OCI-LY3 (cell line): ENCODE results near the gene SEL1L.
A peak's percentile ranks its signal among the peaks of the same experiment; 100 is the strongest.

ENCODE experiments used
- H2AFZ ChIP-seq: fragments of 200-600, 300-600 bp; shearing (Covaris generic); 2 replicates; pipeline ENCODE4 v1.6.0; 2014; ENCODE audit warnings: antibody characterized with exemption, low read depth, low read length
- H3K27ac ChIP-seq: fragments of 200-600, 300-600 bp; sonication (generic); 2 replicates; pipeline ENCODE4 v1.5.1; 2014; ENCODE audit warnings: mild to moderate bottlenecking, low read length, moderate library complexity, mixed read lengths
- H3K27me3 ChIP-seq: fragments of 200-600, 300-600 bp; sonication (generic); 2 replicates; pipeline ENCODE4 v1.6.1; 2014; ENCODE audit warnings: low read depth, low read length, mixed read lengths
- H3K36me3 ChIP-seq: fragments of 200-600, 300-600 bp; sonication (generic); replicated peaks from 2 replicates; pipeline ENCODE3; 2014; ENCODE audit warnings: low read depth, low read length, mixed read lengths
- H3K4me1 ChIP-seq: fragments of 300-600, 200-600 bp; sonication (generic); 2 replicates; pipeline ENCODE4 v1.6.1; 2014; ENCODE audit warnings: low read length, mixed read lengths
- H3K4me2 ChIP-seq: fragments of 200-600, 300-600 bp; sonication (generic); 2 replicates; pipeline ENCODE4 v1.6.1; 2014; ENCODE audit warnings: low read length, mixed read lengths
- H3K4me3 ChIP-seq: fragments of 300-600, 200-600 bp; sonication (generic); 2 replicates; pipeline ENCODE4 v1.5.1; 2014; ENCODE audit warnings: antibody characterized with exemption, mild to moderate bottlenecking, low read length, moderate library complexity
- H3K79me2 ChIP-seq: fragments of 300-600, 200-600 bp; shearing (Covaris generic); 2 replicates; pipeline ENCODE4 v1.6.1; 2014; ENCODE audit warnings: mild to moderate bottlenecking, low read length, mixed read lengths
- H3K9ac ChIP-seq: fragments of 300-600, 200-600 bp; shearing (Covaris generic); 2 replicates; pipeline ENCODE4 v1.6.0; 2014; ENCODE audit warnings: mild to moderate bottlenecking, low read length, moderate library complexity
- H3K9me3 ChIP-seq: fragments of 200-600, 300-600 bp; shearing (Covaris generic); 2 replicates; pipeline ENCODE4 v1.6.1; 2014; ENCODE audit warnings: low read length, mixed read lengths; ENCODE audit not compliant: insufficient read depth
- H4K20me1 ChIP-seq: fragments of 200-600, 300-600 bp; sonication (generic); 2 replicates; pipeline ENCODE4 v1.6.1; 2016; ENCODE audit warnings: low read length, mixed read lengths; ENCODE audit not compliant: insufficient read depth
- EZH2phosphoT487 ChIP-seq: fragments of 200-600 bp; shearing (Covaris generic); IDR thresholded peaks from 2 replicates; pipeline ENCODE4 v1.6.1; 2018; ENCODE audit warnings: antibody characterized with exemption, mixed run types, low read depth
- TF ChIP-seq, protein P1 (sequence below): fragments of 200-600, 300-600 bp; sonication (generic); IDR thresholded peaks from 2 replicates; pipeline ENCODE4 v1.5.1; 2014; ENCODE audit warnings: antibody characterized with exemption, low read length, low read depth

SEL1L gene

DNA sequence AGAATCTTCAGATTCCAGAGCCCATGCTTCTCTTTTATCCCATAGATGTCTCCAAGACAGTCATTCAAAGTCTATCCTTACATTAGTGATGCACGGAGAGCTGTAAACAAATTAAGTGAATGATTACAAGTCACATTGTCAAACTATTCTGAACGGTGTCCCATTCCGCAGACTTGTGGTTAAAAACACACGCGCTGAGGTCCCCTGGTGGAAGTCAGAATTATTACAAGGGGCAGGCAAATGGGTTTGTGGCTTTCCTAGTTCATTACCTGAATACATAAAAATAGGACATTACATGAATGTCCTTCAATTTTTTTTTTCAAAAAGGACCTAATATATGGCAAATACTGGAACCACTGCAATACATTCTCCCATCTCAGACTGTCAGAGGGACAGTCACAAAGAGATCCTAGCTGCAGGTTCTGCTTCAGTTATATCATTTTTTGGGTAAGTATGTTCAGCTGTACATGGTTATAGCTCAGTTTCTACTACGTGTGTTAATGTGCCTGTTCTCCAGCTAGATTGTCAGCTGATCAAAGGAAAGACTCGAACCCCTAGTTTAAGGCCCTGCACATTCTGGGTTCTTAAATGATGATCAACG lies 80.4 kb downstream of the SEL1L start:
- Histone ChIP-seq H4K20me1 (no peaks in the 10 kb centered on the region), H3K4me1 (peaks cover 11% of the 10 kb centered on the region), H3K9ac (no peak overlapping the region), H3K27me3 (peaks cover 27% of the 10 kb centered on the region), H3K27ac (no peak overlapping the region), H3K36me3 (no peaks in the 10 kb centered on the region), H3K4me3 (peak overlapping the region; percentile 58; the same call in 1 of the 2 replicates), H3K79me2 (no peaks in the 10 kb centered on the region), H2AFZ (peak overlapping the region; percentile 83; the same call in 1 of the 2 replicates), H3K9me3 (no peaks in the 10 kb centered on the region), H3K4me2 (peak overlapping the region; percentile 66)
- TF ChIP-seq, protein P1, sequence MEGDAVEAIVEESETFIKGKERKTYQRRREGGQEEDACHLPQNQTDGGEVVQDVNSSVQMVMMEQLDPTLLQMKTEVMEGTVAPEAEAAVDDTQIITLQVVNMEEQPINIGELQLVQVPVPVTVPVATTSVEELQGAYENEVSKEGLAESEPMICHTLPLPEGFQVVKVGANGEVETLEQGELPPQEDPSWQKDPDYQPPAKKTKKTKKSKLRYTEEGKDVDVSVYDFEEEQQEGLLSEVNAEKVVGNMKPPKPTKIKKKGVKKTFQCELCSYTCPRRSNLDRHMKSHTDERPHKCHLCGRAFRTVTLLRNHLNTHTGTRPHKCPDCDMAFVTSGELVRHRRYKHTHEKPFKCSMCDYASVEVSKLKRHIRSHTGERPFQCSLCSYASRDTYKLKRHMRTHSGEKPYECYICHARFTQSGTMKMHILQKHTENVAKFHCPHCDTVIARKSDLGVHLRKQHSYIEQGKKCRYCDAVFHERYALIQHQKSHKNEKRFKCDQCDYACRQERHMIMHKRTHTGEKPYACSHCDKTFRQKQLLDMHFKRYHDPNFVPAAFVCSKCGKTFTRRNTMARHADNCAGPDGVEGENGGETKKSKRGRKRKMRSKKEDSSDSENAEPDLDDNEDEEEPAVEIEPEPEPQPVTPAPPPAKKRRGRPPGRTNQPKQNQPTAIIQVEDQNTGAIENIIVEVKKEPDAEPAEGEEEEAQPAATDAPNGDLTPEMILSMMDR, result peak; percentile 89
- TF ChIP-seq EZH2phosphoT487, result no peak

DNA sequence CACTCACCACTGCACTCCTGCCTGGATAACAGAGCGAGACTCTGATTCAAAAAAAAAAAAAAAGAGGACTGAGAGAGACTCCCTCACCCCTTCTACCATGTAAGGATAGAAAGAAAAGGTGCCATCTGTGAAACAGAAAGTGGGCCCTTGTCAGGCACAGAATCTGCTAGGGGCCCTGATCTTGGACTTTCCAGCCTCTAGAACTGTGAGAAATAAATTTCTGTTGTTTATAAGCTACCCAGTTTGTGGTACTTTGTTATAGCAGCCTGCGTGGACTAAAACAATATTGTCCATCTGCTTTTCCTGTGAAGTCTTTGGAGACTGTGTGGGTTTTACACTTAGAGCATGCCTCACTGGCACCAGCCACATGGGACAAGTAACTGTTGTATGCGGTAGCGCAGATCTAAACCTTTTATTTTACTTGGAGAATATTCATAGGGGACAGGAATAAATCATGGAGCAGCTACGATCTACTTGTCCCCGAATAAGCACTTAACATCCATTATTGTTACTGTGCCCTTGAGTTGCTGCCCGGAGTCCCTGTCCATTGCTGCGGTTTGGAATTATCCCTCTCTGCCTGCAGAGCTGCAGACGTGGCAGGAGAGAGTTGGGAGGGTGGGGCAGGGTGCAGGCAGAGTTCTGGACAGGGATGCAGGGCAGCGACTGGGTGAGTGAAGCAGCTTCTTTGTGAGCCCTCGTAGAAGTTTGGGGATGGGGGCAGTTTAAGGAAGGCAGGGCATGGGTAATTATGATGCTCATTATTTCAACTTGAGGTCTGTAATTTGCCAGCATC lies 81.1 kb downstream of the SEL1L start:
- peak overlapping the region; percentile 66 for H3K4me2 ChIP-seq
- H3K4me1 ChIP-seq, result peaks cover 11% of the 10 kb centered on the region
- H3K4me3 ChIP-seq, result peak overlapping the region; percentile 58; the same call in 1 of the 2 replicates
- H3K79me2 ChIP-seq, result no peaks in the 10 kb centered on the region
- no peaks in the 10 kb centered on the region for H3K9me3 ChIP-seq
- H3K36me3 ChIP-seq, result no peaks in the 10 kb centered on the region
- no peak for TF ChIP-seq EZH2phosphoT487
- TF ChIP-seq, protein P1, result no peak
- no peaks in the 10 kb centered on the region for H4K20me1 ChIP-seq
- peaks cover 27% of the 10 kb centered on the region for H3K27me3 ChIP-seq
- H2AFZ ChIP-seq, result peak overlapping the region; percentile 83; the same call in 1 of the 2 replicates
- no peak overlapping the region for H3K27ac ChIP-seq
- H3K9ac ChIP-seq, result no peak overlapping the region

DNA sequence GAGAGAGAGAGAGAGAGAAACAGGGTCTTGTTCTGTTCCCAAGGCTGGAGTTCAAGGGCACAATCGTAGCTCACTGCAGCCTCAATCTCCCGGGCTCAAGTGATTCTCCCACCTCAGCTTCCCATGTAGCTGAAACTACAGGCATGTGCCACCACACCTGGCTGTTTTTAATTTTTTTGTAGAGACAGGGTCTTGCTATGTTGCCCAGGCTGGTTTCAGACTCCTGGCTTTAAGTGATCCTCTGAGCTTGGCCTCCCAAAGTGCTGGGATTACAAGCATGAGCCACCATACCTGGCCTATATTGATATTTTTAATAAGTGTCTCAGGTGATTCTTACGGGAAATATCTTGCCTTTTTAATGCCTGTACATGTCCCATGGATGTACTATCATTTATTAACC lies 82.7 kb downstream of the SEL1L start:
- Histone ChIP-seq H3K36me3 (no peaks in the 10 kb centered on the region), H3K4me1 (peaks cover 11% of the 10 kb centered on the region), H3K27ac (no peak overlapping the region), H4K20me1 (no peaks in the 10 kb centered on the region), H2AFZ (no peak overlapping the region), H3K27me3 (peaks cover 27% of the 10 kb centered on the region), H3K79me2 (no peaks in the 10 kb centered on the region), H3K9ac (no peak overlapping the region), H3K4me2 (no peak overlapping the region), H3K9me3 (no peaks in the 10 kb centered on the region), H3K4me3 (no peak overlapping the region)
- TF ChIP-seq, protein P1, result no peak
- TF ChIP-seq EZH2phosphoT487, result no peak

DNA sequence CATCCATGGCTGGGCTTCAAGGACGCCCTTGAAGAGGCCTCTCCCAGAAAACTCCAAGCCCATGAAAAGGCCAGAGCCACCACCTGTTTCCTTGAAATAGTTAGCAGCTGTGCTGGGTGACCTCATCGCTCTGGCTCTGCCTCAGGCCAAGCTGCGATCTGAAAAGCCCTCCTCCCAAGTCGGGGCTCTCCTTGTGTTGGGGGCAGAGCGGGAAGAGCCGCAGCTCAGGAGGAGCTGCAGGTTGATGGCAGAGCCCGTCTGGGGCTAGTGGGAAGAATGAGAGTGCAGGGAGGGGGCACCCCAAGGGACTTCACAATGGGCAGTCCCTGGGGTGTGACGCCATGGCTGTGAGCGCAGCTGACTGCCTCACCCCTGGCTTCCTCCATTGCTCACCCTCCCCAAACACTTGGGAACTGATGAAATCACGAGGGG lies 83.5 kb downstream of the SEL1L start:
- Histone ChIP-seq H3K27ac (no peak overlapping the region), H3K36me3 (no peaks in the 10 kb centered on the region), H3K9me3 (no peaks in the 10 kb centered on the region), H3K27me3 (peaks cover 27% of the 10 kb centered on the region), H2AFZ (no peak overlapping the region), H4K20me1 (no peaks in the 10 kb centered on the region), H3K4me3 (no peak overlapping the region), H3K9ac (no peak overlapping the region), H3K4me2 (no peak overlapping the region), H3K79me2 (no peaks in the 10 kb centered on the region), H3K4me1 (peaks cover 6% of the 10 kb centered on the region)
- TF ChIP-seq EZH2phosphoT487, result no peak
- TF ChIP-seq, protein P1, result no peak
